C4-2B (cell line): ENCODE data around the gene BSX.
A peak's percentile ranks its signal among the peaks of the same experiment; 100 is the strongest.

Experiments
- H3K27ac ChIP-seq: fragments of 450-650 bp; 2 replicates; pipeline ENCODE4 v1.5.1; 2017
- CTCF ChIP-seq: fragments of 450-650 bp; conservative IDR thresholded peaks from 2 replicates; pipeline ENCODE4 v1.5.1; 2017; ENCODE audit warnings: mild to moderate bottlenecking
- ZFX ChIP-seq: fragments of 450-650 bp; IDR thresholded peaks from 2 replicates; pipeline ENCODE4 v1.6.1; 2017

Gene BSX

GRCh38 chr11:122981388-122982264 lies at the start of gene BSX:
Gene BSX, minus strand, starts transcription at chr11:122981834. Its CDS starts 163 bp downstream, at chr11:122981671.
- TF ChIP-seq CTCF, result no peak
- TF ChIP-seq ZFX, result no peak
- no peak within 1 kb of the TSS for H3K27ac ChIP-seq

GRCh38 chr11:123030517-123030916 lies 48.9 kb upstream of the BSX start:
- H3K27ac ChIP-seq, result no peak overlapping the region
- no peak for TF ChIP-seq ZFX
- TF ChIP-seq CTCF, result no peak

GRCh38 chr11:123020968-123021367 lies 39.3 kb upstream of the BSX start:
- TF ChIP-seq ZFX, result no peak
- TF ChIP-seq CTCF, result peak; percentile 71
- H3K27ac ChIP-seq, result no peak overlapping the region

- H3K27ac ChIP-seq, result no peak overlapping the region
- TF ChIP-seq CTCF, result no peak
- TF ChIP-seq ZFX, result no peak
Measured at GRCh38 chr11:123018702-123019101, 37.1 kb upstream of the BSX start.

- TF ChIP-seq CTCF (no peak; the same call in 1 of the 2 replicates), ZFX (no peak)
- no peak overlapping the region for H3K27ac ChIP-seq
Measured at GRCh38 chr11:123011510-123011909, 29.9 kb upstream of the BSX start.

GRCh38 chr11:123006860-123007542 lies 25.4 kb upstream of the BSX start:
- TF ChIP-seq CTCF (no peak), ZFX (no peak)
- no peak overlapping the region for H3K27ac ChIP-seq

- H3K27ac ChIP-seq, result no peak overlapping the region
- no peak for TF ChIP-seq ZFX
- no peak for TF ChIP-seq CTCF
Measured at GRCh38 chr11:123000721-123001120, 19.1 kb upstream of the BSX start.
